Measurements from ENCODE around the gene HOXB5. TPM values are rescaled to one million over a fixed set of nuclear protein-coding genes. Genes with fewer than 3 reads are reported as not detected.

Gene HOXB5
- total and polyA plus RNA-seq, 10 of the 15 experiments (the other 5 are each of a cell fraction or from before 2014, with no cell fraction given), result not detected

DNA sequence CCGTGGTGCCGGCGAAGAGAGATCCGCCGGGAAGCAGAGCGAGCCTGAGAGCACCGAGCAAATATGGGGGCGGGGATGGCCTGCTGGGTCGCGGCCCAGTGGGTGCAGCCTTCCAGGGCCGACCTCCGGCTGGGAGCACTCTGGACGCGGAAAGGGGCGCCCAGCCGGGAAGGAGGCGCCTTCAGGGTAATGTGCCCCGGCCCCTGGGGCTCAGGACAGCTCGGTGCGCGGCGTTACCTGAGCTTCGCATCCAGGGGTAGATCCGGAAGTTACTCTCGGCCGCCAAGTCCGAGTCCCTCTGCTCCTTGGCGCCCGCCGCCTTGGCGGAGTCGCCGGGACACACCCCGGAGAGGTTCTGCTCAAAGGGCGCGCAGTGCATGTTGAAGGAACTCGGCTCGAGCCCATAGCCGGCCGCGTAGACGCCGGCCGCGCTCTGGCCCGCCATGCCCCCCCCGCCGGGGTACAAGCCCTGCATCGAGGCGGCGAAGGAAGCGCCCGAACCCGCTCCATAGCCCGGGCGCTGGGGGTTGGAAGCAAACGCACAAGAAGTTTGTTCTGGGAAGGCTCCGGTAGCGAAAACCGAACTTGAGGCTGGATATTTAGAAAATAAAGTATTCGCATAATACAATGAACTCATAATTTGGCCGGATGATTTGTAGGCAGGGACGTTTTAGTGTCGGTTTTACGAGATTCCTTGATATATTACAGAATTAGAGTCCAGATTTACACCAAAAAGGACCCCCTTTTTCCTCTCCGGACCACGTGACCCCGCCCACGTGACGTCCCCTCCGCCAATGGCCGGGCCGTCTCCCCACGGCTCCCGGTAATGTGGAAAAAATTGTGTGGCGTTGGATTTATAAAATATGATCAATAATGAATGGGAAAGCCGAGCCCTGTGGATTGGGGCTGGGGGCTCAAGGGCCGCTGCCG lies 17.0 kb upstream of the HOXB5 start, which contains the start of gene HOXB7 (continued):
- TF ChIP-seq, protein P1, sequence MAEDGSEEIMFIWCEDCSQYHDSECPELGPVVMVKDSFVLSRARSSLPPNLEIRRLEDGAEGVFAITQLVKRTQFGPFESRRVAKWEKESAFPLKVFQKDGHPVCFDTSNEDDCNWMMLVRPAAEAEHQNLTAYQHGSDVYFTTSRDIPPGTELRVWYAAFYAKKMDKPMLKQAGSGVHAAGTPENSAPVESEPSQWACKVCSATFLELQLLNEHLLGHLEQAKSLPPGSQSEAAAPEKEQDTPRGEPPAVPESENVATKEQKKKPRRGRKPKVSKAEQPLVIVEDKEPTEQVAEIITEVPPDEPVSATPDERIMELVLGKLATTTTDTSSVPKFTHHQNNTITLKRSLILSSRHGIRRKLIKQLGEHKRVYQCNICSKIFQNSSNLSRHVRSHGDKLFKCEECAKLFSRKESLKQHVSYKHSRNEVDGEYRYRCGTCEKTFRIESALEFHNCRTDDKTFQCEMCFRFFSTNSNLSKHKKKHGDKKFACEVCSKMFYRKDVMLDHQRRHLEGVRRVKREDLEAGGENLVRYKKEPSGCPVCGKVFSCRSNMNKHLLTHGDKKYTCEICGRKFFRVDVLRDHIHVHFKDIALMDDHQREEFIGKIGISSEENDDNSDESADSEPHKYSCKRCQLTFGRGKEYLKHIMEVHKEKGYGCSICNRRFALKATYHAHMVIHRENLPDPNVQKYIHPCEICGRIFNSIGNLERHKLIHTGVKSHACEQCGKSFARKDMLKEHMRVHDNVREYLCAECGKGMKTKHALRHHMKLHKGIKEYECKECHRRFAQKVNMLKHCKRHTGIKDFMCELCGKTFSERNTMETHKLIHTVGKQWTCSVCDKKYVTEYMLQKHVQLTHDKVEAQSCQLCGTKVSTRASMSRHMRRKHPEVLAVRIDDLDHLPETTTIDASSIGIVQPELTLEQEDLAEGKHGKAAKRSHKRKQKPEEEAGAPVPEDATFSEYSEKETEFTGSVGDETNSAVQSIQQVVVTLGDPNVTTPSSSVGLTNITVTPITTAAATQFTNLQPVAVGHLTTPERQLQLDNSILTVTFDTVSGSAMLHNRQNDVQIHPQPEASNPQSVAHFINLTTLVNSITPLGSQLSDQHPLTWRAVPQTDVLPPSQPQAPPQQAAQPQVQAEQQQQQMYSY (CRISPR knock-in tag; IDR thresholded peaks at IDR 0.05), result no peak
- no peak for TF ChIP-seq KDM1A (IDR thresholded peaks at IDR 0.05; ENCODE audit: borderline replicate concordance)
- no peak; the same call in 1 of the 2 replicates for TF ChIP-seq BMI1 (IDR thresholded peaks at IDR 0.05; ENCODE audit: borderline replicate concordance)
- no peak for TF ChIP-seq CREM (IDR thresholded peaks at IDR 0.05; ENCODE audit: low read depth)
- TF ChIP-seq PAX5 (IDR thresholded peaks at IDR 0.05; ENCODE audit: borderline replicate concordance, low read depth, low read length), result 0 out of 2 replicates have a peak, but pooled peaks have one; percentile 8
- TF ChIP-seq JUND (IDR thresholded peaks at IDR 0.05; ENCODE audit: low read depth, low read length), result no peak
- TF ChIP-seq WRNIP1 (IDR thresholded peaks at IDR 0.05; ENCODE audit: borderline replicate concordance, low read depth, low read length), result no peak
- peak; percentile 1; the same call in 1 of the 2 replicates for TF ChIP-seq ZNF207 (IDR thresholded peaks at IDR 0.05; ENCODE audit: borderline replicate concordance)
- peak; percentile 96 for TF ChIP-seq MAX (IDR thresholded peaks at IDR 0.05; ENCODE audit: low read depth, low read length)
- no peak for TF ChIP-seq SUPT20H (IDR thresholded peaks at IDR 0.05; ENCODE audit: borderline replicate concordance, control insufficient read depth, low read depth, low read length)
- TF ChIP-seq LARP7 (IDR thresholded peaks at IDR 0.05), result peak; percentile 56; the same call in 1 of the 2 replicates
- TF ChIP-seq BHLHE40 (IDR thresholded peaks at IDR 0.05; ENCODE audit: borderline replicate concordance in 1 of 2, low read depth in 2 of 2, low read length in 1 of 2), result peak in 1 of 2 experiments; percentile 61; a peak in 2 of 4 replicates
- no peak for TF ChIP-seq KAT2A (conservative IDR thresholded peaks at IDR 0.05; ENCODE audit: control insufficient read depth, low read depth, low read length)
- no peak for TF ChIP-seq STAT1 (conservative IDR thresholded peaks at IDR 0.05)
- TF ChIP-seq MEF2B (IDR thresholded peaks at IDR 0.05; ENCODE audit: partially characterized antibody, poor library complexity, severe bottlenecking), result peak; percentile 75
- peak; percentile 93 for TF ChIP-seq USF1 (IDR thresholded peaks at IDR 0.05; ENCODE audit: borderline replicate concordance, extremely low read length, insufficient read depth, low read depth, low read length)
- TF ChIP-seq TCF12 (IDR thresholded peaks at IDR 0.05; ENCODE audit: low read depth, low read length), result no peak
- TF ChIP-seq, protein P2, sequence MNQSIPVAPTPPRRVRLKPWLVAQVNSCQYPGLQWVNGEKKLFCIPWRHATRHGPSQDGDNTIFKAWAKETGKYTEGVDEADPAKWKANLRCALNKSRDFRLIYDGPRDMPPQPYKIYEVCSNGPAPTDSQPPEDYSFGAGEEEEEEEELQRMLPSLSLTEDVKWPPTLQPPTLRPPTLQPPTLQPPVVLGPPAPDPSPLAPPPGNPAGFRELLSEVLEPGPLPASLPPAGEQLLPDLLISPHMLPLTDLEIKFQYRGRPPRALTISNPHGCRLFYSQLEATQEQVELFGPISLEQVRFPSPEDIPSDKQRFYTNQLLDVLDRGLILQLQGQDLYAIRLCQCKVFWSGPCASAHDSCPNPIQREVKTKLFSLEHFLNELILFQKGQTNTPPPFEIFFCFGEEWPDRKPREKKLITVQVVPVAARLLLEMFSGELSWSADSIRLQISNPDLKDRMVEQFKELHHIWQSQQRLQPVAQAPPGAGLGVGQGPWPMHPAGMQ (IDR thresholded peaks at IDR 0.05; ENCODE audit: borderline replicate concordance), result no peak
- TF ChIP-seq RAD21 (IDR thresholded peaks at IDR 0.05; ENCODE audit: insufficient read depth, low read depth, low read length), result no peak
- TF ChIP-seq RELA (IDR thresholded peaks at IDR 0.05; ENCODE audit: borderline replicate concordance, partially characterized antibody), result peak; percentile 54
- TF ChIP-seq FOS (IDR thresholded peaks at IDR 0.05; ENCODE audit: borderline replicate concordance, extremely low read depth, insufficient read length), result peak; percentile 67
- no peak for TF ChIP-seq MEF2A (IDR thresholded peaks at IDR 0.05; ENCODE audit: insufficient read depth, low read depth, low read length)

Measured in GM12878 (cell line).